Kidney epithelial cell (primary cell): ENCODE results near the gene PCNA. TPM values are rescaled to one million over a fixed set of nuclear protein-coding genes. Genes with fewer than 3 reads are reported as not detected.

Source experiments
- DNase-seq: peaks from one replicate; pipeline ENCODE4 v3.0.0-alpha.2; 2010; ENCODE audit warnings: low read depth
- H3K27me3 ChIP-seq: 2 replicates; pipeline ENCODE4 v1.6.0; 2011; ENCODE audit warnings: low read length; ENCODE audit not compliant: control insufficient read depth, insufficient read depth
- H3K36me3 ChIP-seq: 2 replicates; pipeline ENCODE4 v1.5.1; 2011; ENCODE audit warnings: low read length; ENCODE audit not compliant: control insufficient read depth, insufficient read depth
- H3K4me3 ChIP-seq: 2 replicates; pipeline ENCODE4 v1.5.1; 2011; ENCODE audit warnings: low read depth, mild to moderate bottlenecking, control low read depth, low read length
- total RNA-seq: library from RNA; depleted of rRNA; stranded (reverse); fragments of >200 nt; gene quantifications from 2 replicates; pipeline ENCODE4 v1.2.3, GENCODE V29; 2015
- TF ChIP-seq, protein P1 (sequence below): IDR thresholded peaks from 2 replicates; pipeline ENCODE4 v1.5.1; 2011; ENCODE audit warnings: mild to moderate bottlenecking, moderate library complexity, low read length, control low read depth, inconsistent platforms; ENCODE audit not compliant: insufficient read depth, poor library complexity, severe bottlenecking

PCNA gene
- total RNA-seq, 1 donor from 2014 or later, result 89.6 TPM

DNA sequence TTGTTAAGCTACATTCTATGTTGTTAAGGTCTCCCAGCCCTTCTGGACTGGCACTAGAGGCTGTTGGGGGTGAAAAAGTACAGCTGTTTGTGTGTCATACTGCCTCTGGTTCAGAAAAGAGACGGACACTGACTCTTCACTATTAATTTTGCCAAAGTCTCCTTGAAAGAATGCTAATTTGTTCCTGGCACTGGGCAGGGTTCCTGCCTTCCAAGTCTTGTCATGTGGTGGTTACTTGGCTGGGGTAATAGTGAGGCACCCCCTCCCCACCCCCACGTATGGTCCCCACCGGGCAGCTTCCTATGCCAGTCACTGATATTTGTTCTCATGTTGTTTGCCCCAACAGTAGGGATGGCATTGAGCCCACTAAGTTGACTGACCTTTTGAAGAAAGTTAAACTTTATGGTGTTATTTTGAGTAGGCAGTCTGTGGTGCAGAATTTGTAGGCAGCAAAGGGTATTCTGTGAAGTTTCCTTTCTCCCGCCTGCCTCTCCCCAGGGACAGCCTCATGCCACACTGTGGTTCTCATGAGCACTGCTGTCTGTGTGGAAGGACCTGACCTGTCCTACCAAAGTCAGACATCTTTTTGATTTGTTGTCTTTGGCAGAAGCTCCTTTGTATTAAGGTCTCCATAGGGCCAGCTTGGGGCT, 15.7 kb upstream of the PCNA start:
- no peak for DNase-seq
- TF ChIP-seq, protein P1, sequence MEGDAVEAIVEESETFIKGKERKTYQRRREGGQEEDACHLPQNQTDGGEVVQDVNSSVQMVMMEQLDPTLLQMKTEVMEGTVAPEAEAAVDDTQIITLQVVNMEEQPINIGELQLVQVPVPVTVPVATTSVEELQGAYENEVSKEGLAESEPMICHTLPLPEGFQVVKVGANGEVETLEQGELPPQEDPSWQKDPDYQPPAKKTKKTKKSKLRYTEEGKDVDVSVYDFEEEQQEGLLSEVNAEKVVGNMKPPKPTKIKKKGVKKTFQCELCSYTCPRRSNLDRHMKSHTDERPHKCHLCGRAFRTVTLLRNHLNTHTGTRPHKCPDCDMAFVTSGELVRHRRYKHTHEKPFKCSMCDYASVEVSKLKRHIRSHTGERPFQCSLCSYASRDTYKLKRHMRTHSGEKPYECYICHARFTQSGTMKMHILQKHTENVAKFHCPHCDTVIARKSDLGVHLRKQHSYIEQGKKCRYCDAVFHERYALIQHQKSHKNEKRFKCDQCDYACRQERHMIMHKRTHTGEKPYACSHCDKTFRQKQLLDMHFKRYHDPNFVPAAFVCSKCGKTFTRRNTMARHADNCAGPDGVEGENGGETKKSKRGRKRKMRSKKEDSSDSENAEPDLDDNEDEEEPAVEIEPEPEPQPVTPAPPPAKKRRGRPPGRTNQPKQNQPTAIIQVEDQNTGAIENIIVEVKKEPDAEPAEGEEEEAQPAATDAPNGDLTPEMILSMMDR, result no peak
- Histone ChIP-seq H3K4me3 (no peak overlapping the region), H3K27me3 (no peaks in the 10 kb centered on the region), H3K36me3 (no peaks in the 10 kb centered on the region)

DNA sequence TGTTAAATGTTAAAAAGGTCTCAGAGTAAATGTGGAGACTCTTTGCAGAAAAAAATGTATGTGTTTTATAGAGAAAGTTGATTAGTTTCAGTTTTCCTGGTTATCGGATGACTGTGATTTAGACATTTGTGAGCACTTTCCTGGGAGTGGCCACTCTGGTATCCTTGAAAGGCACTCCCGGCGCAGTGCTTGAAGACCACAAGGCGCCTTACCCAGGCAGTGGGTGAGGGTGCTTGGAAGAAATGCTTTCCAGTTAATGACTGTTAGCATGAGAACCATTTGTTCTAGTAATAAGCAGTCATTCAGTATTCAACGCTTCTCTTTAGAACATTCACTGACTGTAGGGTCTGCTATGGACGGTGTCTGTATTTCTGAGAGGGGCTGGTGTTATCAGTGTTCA, 14.2 kb upstream of the PCNA start:
- Histone ChIP-seq H3K36me3 (no peaks in the 10 kb centered on the region), H3K27me3 (no peaks in the 10 kb centered on the region), H3K4me3 (no peak overlapping the region)
- TF ChIP-seq, protein P1, result no peak
- DNase-seq, result no peak

DNA sequence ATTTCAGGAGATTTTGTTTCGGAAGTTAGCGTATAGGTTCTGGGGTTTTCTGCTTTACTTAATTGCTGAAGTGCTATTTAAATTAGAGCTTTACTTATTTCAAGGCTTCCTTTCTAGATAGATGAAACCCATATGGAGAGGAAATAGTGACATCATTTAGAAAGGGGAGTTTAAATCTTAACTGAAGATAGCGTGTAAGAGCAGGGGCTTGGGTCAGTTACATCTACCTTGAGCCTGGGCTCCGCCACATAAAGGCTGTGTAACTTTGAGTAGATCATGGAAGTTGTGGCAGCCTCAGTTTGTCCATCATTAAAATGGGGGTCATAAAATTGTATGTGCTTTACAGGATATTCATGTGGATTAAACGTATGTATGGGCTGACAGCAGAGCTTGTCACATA, 11.7 kb upstream of the PCNA start:
- no peak for DNase-seq
- Histone ChIP-seq H3K27me3 (no peaks in the 10 kb centered on the region), H3K4me3 (no peak overlapping the region), H3K36me3 (no peaks in the 10 kb centered on the region)
- TF ChIP-seq, protein P1, result no peak

DNA sequence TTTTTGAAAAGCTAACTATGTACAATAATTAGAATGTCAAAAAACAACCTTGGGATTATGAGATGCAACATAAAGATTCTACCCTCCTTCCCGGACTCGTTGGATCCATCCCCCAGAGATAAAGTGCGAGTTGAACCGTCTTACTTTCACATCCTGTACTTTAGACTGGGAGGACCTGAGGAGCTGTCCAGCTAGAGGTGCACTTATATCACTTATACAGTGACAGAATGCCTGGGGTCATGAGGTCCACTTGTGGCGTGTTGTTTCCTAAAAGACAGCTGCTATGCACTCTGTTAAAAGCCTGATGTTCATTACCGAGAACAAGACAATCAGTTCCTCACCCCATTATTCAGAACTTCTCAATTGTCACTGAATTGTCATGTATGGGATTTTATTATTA, 9.1 kb upstream of the PCNA start:
- TF ChIP-seq, protein P1, result no peak

DNA sequence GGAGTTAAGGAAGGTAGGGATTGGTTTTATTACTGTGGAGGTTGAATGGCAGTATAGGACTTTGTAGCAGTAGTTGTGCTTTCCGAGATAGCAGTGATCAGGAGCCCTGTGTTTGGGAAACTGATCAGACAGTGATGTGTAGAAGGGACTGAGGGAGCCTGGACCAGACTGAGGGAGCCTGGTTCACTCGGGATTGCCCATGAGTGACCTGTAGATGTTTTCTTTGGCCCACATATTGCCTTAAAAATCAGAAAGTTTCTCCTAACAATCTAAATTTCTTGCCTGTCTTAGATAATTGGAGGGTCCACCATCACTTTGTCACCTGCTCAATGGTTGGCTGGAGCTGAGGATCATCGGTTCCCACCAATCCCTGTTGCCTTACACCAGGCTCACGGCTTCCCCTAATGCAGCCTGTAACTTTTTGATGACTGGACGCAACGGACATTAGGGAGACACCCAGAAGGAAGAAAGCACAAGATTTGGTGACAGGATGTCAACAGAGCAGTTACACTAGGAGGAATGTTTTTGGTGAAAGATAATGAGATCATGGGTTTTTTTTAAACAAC, 8.2 kb upstream of the PCNA start:
- Histone ChIP-seq H3K36me3 (no peaks in the 10 kb centered on the region), H3K27me3 (no peaks in the 10 kb centered on the region), H3K4me3 (peak overlapping the region; percentile 91)
- TF ChIP-seq, protein P1, result no peak
- DNase-seq, result no peak

More for the DNA sequence above, 9.1 kb upstream of the PCNA start:
- Histone ChIP-seq H3K4me3 (no peak overlapping the region), H3K27me3 (no peaks in the 10 kb centered on the region), H3K36me3 (no peaks in the 10 kb centered on the region)
- DNase-seq, result no peak

DNA sequence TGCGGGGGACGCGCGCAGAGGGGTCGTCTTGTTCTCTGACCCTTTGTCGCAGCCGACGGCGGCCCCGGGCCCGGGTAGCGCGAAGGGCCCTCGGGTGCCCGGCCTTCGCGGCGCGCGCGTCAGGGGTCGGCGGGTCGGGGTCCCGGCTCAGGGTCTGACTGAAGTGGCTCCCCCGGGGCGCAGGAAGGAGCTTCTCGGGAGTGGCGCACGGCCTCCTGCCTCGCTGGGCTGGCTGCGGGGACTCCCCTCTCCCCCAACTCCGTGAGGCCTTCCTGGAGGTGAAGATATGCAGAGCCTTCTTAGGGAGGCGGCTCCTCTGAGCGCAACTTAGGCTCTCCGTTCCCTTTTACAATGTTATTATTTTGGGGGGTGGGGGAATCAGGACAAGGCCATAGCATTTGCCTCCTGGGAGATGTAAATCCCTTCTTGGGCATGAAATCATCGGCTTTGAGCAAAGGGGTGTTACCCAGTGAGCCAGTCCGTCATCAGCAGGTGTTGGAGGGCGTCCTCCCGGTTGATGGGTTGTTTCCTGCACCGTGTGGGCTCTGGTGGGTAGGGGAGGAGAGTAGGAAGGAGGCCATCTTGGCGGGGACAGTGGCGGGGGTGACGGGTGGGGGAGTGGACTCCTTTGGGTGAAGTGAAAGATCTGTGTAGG, 7.6 kb upstream of the PCNA start:
- peak overlapping the region; percentile 91 for H3K4me3 ChIP-seq
- TF ChIP-seq, protein P1, result no peak
- H3K36me3 ChIP-seq, result no peaks in the 10 kb centered on the region
- no peaks in the 10 kb centered on the region for H3K27me3 ChIP-seq
- DNase-seq, result no peak
